ENCODE results near the gene KCNF1. TPM values are rescaled to one million over a fixed set of nuclear protein-coding genes. Genes with fewer than 3 reads are reported as not detected.

Gene KCNF1
- polyA plus RNA-seq, 4 donors: 0.79 to 1.5 (median 1.1) TPM

- no peak for DNase-seq (ENCODE audit: low read depth in 4 of 4, low spot score in 3 of 4)
Observed at GRCh38 chr2:10901160-10901939, 10.4 kb upstream of the KCNF1 start.

GRCh38 chr2:10903861-10904210 lies 7.9 kb upstream of the KCNF1 start:
- DNase-seq (ENCODE audit: low read depth in 4 of 4, low spot score in 3 of 4): no peak

GRCh38 chr2:10904455-10904854 lies 7.3 kb upstream of the KCNF1 start:
- DNase-seq (ENCODE audit: low read depth in 4 of 4, low spot score in 3 of 4): no peak

- DNase-seq (ENCODE audit: low read depth in 4 of 4, low spot score in 3 of 4): no peak
Observed at GRCh38 chr2:10905006-10905861, 6.5 kb upstream of the KCNF1 start.

- DNase-seq (ENCODE audit: low read depth in 4 of 4, low spot score in 3 of 4): no peak
Observed at GRCh38 chr2:10905862-10906143, 5.9 kb upstream of the KCNF1 start.

DNA sequence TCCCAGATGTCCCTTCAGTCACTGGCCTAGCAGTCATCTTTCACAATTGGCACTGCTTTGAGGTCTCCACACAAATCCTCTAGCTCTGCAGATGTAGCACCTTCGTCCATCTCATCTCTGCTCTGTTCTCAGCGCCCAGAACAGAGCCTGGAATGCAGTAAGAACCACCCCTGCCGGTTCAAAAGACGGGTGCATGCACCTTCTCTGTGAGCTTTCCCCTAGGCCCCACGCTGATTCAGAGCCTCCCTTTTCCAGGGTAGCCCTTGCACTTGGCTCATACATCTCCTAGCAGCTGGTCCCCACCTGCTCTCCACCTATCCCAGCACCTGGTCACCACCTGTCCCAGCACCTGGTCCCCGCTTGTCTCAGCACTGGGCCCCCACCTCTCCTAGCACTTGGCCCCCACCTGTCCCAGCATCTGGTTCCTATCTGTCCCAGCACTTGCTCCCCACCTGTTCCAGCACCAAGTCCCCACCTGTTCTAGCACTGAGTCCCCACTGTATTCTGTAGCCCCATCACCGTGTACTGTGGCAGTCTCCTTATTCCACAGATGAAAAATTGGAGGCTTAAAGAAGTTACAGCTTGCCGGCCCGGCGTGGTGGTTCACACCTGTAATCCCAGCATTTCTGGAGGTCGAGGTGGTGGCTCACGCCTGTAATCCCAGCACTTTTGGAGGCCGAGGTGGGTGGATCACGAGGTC lies 4.7 kb upstream of the KCNF1 start:
- DNase-seq (ENCODE audit: low read depth in 4 of 4, low spot score in 3 of 4): no peak

DNA sequence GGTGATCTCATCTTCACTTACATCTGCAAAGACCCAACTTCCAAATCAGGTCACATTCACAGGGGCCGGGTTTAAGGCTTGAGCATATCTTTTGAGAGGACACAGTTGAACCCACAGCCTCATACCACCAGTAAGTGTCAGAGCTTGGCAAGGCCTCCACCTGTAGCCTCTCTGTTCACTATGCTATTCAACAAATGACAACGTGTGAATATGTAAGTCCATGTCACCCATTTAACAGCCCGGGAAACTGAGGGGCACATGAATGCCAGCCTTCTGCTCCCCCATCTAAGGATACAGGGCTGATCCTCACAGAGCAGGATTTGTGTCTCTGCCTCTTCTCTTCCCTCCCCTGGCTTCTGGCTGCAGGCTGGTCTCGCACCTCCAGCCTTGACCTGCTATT lies 3.5 kb upstream of the KCNF1 start:
- DNase-seq (ENCODE audit: low read depth in 4 of 4, low spot score in 3 of 4): no peak

GRCh38 chr2:10909050-10909995 lies 2.4 kb upstream of the KCNF1 start:
- DNase-seq (ENCODE audit: low read depth in 4 of 4, low spot score in 3 of 4): no peak

DNA sequence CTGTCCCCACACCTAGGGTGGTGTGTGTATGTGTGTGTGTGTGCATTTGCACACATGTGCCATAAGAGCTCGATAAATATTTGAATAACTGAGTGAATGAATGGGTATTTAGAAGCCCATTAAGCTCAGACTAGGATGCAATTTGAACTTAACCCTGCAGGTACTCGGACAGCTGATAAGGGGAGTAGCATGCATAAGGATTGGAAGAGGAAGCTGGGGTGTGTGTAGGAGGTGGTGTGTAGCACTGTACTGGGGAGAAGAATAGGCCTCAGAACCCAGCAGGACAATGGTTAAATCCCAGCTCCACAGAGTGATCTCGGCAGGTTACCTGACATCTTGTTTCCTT lies 1.8 kb upstream of the KCNF1 start:
- no peak for DNase-seq (ENCODE audit: low read depth in 4 of 4, low spot score in 3 of 4)

DNA sequence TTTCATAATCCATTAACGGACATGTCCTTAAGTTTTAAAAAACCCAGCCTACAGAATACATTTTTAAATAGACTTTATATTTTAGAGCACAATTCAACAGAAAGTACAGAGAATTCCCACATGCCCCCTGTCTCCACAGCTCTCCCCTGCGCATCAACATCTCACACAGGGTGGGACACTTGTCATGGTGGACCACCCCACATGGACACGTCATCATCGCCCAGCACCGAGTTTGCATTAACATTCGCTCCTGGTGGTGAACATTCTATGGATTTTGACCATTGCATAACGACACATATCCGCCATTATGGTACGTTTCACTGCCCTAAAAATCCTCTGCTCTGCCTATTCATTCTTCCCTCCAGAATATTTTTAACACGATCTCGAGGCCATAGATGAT lies 1.1 kb upstream of the KCNF1 start:
- DNase-seq (ENCODE audit: low read depth in 4 of 4, low spot score in 3 of 4): no peak

DNA sequence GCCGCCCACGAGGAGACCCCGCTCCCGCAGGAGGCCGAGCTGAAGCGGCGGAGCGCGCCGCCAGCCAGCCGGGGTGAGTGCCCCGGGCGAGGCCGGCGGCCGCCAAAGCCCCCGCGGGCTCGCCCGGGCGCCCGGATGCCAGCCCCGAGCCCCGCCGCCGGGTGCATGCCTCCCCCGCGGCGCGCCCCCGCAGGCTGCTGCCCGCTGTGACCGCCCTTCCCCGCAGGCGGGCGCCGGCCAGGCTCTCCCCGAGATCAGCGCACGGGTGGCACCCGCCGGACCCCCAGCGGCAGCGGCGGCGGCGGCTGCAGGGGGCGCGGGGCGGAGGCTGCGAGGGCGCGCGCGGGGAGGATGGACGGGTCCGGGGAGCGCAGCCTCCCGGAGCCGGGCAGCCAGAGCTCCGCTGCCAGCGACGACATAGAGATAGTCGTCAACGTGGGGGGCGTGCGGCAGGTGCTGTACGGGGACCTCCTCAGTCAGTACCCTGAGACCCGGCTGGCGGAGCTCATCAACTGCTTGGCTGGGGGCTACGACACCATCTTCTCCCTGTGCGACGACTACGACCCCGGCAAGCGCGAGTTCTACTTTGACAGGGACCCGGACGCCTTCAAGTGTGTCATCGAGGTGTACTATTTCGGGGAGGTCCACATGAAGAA lies 470 bp downstream of the KCNF1 start:
- DNase-seq (ENCODE audit: low read depth in 4 of 4, low spot score in 3 of 4): no peak

DNA sequence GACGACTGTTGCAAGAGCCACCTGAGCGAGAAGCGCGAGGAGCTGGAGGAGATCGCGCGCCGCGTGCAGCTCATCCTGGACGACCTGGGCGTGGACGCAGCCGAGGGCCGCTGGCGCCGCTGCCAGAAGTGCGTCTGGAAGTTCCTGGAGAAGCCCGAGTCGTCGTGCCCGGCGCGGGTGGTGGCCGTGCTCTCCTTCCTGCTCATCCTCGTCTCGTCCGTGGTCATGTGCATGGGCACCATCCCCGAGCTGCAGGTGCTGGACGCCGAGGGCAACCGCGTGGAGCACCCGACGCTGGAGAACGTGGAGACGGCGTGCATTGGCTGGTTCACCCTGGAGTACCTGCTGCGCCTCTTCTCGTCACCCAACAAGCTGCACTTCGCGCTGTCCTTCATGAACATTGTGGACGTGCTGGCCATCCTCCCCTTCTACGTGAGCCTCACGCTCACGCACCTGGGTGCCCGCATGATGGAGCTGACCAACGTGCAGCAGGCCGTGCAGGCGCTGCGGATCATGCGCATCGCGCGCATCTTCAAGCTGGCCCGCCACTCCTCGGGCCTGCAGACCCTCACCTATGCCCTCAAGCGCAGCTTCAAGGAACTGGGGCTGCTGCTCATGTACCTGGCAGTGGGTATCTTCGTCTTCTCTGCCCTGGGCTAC lies 1.2 kb downstream of the KCNF1 start:
- DNase-seq (ENCODE audit: low read depth in 4 of 4, low spot score in 3 of 4): no peak

- DNase-seq (ENCODE audit: low read depth in 4 of 4, low spot score in 3 of 4): no peak
Observed at GRCh38 chr2:10913501-10914271, 2.0 kb downstream of the KCNF1 start.

DNA sequence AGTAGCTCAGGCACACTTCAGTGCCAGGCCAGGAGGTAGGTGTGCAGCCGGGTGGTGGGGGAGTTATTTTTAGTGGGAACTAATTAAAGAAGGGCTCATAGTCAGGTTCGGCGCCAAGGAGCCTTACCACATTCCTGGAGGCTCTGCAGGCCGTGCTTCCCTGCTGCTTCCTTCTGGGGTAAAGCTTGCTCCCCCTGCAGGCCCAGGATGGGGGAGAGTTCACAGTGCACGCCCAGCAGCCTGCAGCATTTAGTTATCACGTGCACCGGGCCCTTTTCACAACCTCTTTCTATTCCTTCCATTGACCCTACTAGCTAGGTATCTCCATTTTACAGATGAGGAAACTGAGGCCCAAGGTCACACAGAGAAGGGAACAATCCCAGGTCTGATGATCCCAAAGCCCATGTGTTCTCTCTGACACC lies 2.5 kb downstream of the KCNF1 start:
- no peak for DNase-seq (ENCODE audit: low read depth in 4 of 4, low spot score in 3 of 4)

GRCh38 chr2:10915236-10915635 lies 3.5 kb downstream of the KCNF1 start:
- DNase-seq (ENCODE audit: low read depth in 4 of 4, low spot score in 3 of 4): no peak

DNA sequence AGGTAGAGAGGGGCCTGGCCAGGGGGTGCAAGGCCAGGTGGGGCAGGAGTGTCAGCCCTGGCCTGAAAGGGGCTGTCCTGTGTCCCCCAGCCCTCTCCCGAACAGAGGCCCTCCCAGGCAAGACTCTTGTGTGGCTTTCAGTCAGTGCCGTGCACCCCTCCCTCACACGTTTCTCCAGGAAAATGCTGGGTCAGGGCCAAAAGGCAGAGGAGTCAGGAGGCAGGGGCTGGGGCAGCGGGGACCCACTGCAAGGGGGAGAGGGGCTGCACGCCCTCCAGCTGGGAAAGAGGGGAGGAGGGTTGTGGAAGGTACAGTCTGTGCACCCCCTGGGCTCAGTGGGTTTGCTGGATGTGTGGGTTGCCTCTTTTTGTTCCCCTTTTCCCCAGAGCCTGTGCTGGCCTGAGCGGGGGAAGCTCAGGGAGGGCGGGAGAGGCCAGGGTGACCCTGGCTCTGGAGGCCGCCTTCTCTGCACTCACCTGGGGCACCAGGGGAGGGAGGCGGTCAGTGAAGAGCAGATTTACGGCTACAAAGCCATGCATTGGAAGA lies 4.1 kb downstream of the KCNF1 start:
- DNase-seq (ENCODE audit: low read depth in 4 of 4, low spot score in 3 of 4): no peak

GRCh38 chr2:10916953-10917352 lies 5.2 kb downstream of the KCNF1 start:
- DNase-seq (ENCODE audit: low read depth in 4 of 4, low spot score in 3 of 4): no peak

DNA sequence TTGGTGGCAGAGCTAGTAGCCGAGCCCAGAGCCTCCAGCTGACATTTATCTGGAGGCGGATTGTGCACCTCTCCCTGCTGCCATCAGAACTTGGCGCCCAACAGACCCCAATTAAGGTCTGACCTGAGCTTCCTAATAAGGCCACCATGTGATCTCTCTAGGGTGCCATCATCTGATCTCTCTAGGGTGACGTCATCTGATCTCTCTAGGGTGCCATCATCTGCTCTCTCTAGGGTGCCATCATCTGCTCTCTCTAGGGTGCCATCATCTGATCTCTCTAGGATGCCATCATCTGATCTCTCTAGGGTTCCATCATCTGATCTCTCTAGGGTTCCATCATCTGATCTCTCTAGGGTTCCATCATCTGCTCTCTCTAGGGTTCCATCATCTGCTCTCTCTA lies 6.2 kb downstream of the KCNF1 start:
- no peak for DNase-seq (ENCODE audit: low read depth in 4 of 4, low spot score in 3 of 4)

Measured in right renal pelvis (tissue), 4 donors.